OCI-LY7 (cell line): ENCODE results near the gene CLUH.

Source experiments
- CTCF ChIP-seq: fragments of 200-600 bp; sonication (generic); conservative IDR thresholded peaks from 2 replicates; pipeline ENCODE4 v1.5.1; 2014; ENCODE audit warnings: mild to moderate bottlenecking, antibody characterized with exemption, low read length, moderate library complexity, mixed read lengths
- EZH2phosphoT487 ChIP-seq: fragments of 200-600 bp; sonication (generic); IDR thresholded peaks from 2 replicates; pipeline ENCODE4 v1.6.1; 2018; ENCODE audit warnings: low read depth, borderline replicate concordance, mild to moderate bottlenecking, mixed run types, antibody characterized with exemption, low read length, moderate library complexity, mixed read lengths

- TF ChIP-seq EZH2phosphoT487 (no peak), CTCF (no peak)
Observed at GRCh38 chr17:2758870-2759269, 47.3 kb upstream of the CLUH start.
